GM21390 (cell line): ENCODE measurements around the gene RHBDL3.

Source experiments
- ATAC-seq: cut with Tn5 transposase; IDR thresholded peaks from one replicate; pipeline ENCODE4 v1.9.1; 2021; ENCODE audit not compliant: unreplicated experiment

Gene RHBDL3

GRCh38 chr17:32266389-32267301 lies 1.0 kb downstream of the RHBDL3 start:
- ATAC-seq, result no peak

- ATAC-seq, result no peak
These were observed 2.1 kb downstream of the RHBDL3 start for GRCh38 chr17:32267690-32268205.

GRCh38 chr17:32268734-32269288 lies 3.2 kb downstream of the RHBDL3 start:
- no peak for ATAC-seq

GRCh38 chr17:32269377-32269776 lies 3.7 kb downstream of the RHBDL3 start:
- no peak for ATAC-seq

GRCh38 chr17:32271844-32272243 lies 6.2 kb downstream of the RHBDL3 start:
- no peak for ATAC-seq

- no peak for ATAC-seq
These were observed 8.5 kb downstream of the RHBDL3 start for GRCh38 chr17:32274101-32274500.

GRCh38 chr17:32274643-32275042 lies 9.0 kb downstream of the RHBDL3 start:
- no peak for ATAC-seq

- no peak for ATAC-seq
These were observed 9.7 kb downstream of the RHBDL3 start for GRCh38 chr17:32275060-32276042.

GRCh38 chr17:32276171-32276601 lies 10.6 kb downstream of the RHBDL3 start:
- ATAC-seq, result no peak

GRCh38 chr17:32277284-32277683 lies 11.7 kb downstream of the RHBDL3 start:
- ATAC-seq, result no peak

- no peak for ATAC-seq
These were observed 13.2 kb downstream of the RHBDL3 start for GRCh38 chr17:32278815-32279214.

- ATAC-seq, result no peak
These were observed 14.5 kb downstream of the RHBDL3 start for GRCh38 chr17:32279891-32280716.

- no peak for ATAC-seq
These were observed 15.4 kb downstream of the RHBDL3 start for GRCh38 chr17:32281011-32281451.

GRCh38 chr17:32283745-32284201 lies 18.1 kb downstream of the RHBDL3 start:
- no peak for ATAC-seq

GRCh38 chr17:32285306-32285705 lies 19.7 kb downstream of the RHBDL3 start:
- no peak for ATAC-seq

GRCh38 chr17:32285746-32286517 lies 20.3 kb downstream of the RHBDL3 start:
- ATAC-seq, result no peak

- ATAC-seq, result no peak
These were observed 20.9 kb downstream of the RHBDL3 start for GRCh38 chr17:32286518-32286900.

- ATAC-seq, result no peak
These were observed 22.3 kb downstream of the RHBDL3 start for GRCh38 chr17:32287804-32288511.

GRCh38 chr17:32288615-32289014 lies 23.0 kb downstream of the RHBDL3 start:
- ATAC-seq, result no peak
